Stomach (tissue), 9 donors: ENCODE results near the gene MYH11. TPM values are rescaled to one million over a fixed set of nuclear protein-coding genes. Genes with fewer than 3 reads are reported as not detected.

Source experiments
- DNase-seq, 2 donors: peaks; one replicate each; pipeline versions ENCODE4 v3.0.0 to v3.0.0-alpha.2; 2013 to 2019
- H3K27ac ChIP-seq, 5 donors: fragments of 200-600 bp in 4 of 5; sonication (generic) in 4 of 5; one replicate each; pipeline ENCODE4 v1.5.1; 2013 to 2019; ENCODE audit warnings: mild to moderate bottlenecking in 1 of 5, moderate library complexity in 1 of 5
- H3K27me3 ChIP-seq, 3 donors: fragments of 200-600 bp; sonication (generic); one replicate each; pipeline ENCODE4 v1.5.1; 2017 to 2019; ENCODE audit warnings: mixed run types in 1 of 3
- H3K36me3 ChIP-seq, 4 donors: fragments of 200-600 bp; sonication (generic); 1 replicate in 3 of 4; 2 replicates in 1 of 4; pipeline ENCODE4 v1.5.1; 2016 to 2019
- H3K4me1 ChIP-seq, 4 donors: fragments of 200-600 bp; sonication (generic); one replicate each; pipeline ENCODE4 v1.5.1; 2016 to 2019
- H3K4me3 ChIP-seq, 4 donors: fragments of 200-600 bp; sonication (generic) in 3 of 4; one replicate each; pipeline ENCODE4 v1.5.1; 2016 to 2019; ENCODE audit warnings: mild to moderate bottlenecking in 1 of 4
- H3K9me3 ChIP-seq, 4 donors: fragments of 200-600 bp; sonication (generic); one replicate each; pipeline ENCODE4 v1.5.1; 2016 to 2019
- EP300 ChIP-seq: sonication (generic); formaldehyde crosslinking; IDR thresholded peaks from one replicate; pipeline ENCODE4 v1.6.1; 2017; ENCODE audit warnings: antibody characterized with exemption
- POLR2A ChIP-seq, 4 donors: fragments of 450-650 bp; IDR thresholded peaks; one replicate each; pipeline ENCODE4 v1.6.1; 2016; ENCODE audit warnings: antibody characterized with exemption in 4 of 4, control low read depth in 2 of 4, mild to moderate bottlenecking in 1 of 4, moderate library complexity in 1 of 4
- POLR2AphosphoS5 ChIP-seq, 3 donors: sonication (generic); formaldehyde crosslinking; IDR thresholded peaks; one replicate each; pipeline ENCODE4 v1.6.1; 2016; ENCODE audit warnings: antibody characterized with exemption in 3 of 3
- WGBS, 5 donors: extraction: QIAGEN DNeasy Blood & Tissue Kit in 3 of 5; methylation state at CpG; one replicate each; pipeline versions ENCODE4 v1.1.5 to v1.1.7; 2013 to 2018; 5-methylcytosine and 5-hydroxymethylcytosine counted together
- intact Hi-C: fragments of 100-400 bp; cut with DNase I; formaldehyde crosslinking; loops from one replicate; pipeline ENCODE4 v1.15.1; 2023; ENCODE audit warnings: low total_unique reads
- polyA plus RNA-seq, 3 donors: library from polyadenylated mRNA; stranded (reverse); fragments of 200-250 nt; gene quantifications; one replicate each; pipeline ENCODE4 v1.2.3, GENCODE V29; 2013
- total RNA-seq, 5 donors: library from RNA; depleted of rRNA; stranded (reverse); fragments of >200 nt; gene quantifications; one replicate each; pipeline versions ENCODE4 v1.1.0 to v1.2.3, GENCODE V29; 2014 to 2016
- TF ChIP-seq, protein P1 (sequence below), 7 experiments: fragments of 450-650 bp in 4 of 7; fragments of 200-600 bp in 3 of 7; sonication (generic) in 3 of 7; IDR thresholded peaks; one replicate each; pipeline ENCODE4 v1.5.1; 2016 to 2019; ENCODE audit warnings: antibody characterized with exemption in 7 of 7, control low read depth in 2 of 7, mild to moderate bottlenecking in 1 of 7
- donor health status: healthy with polysubstance abuse.
- donor health status: Bipolar disorder and iron deficiency.
- donor health status: healthy.

Gene MYH11
- total and polyA plus RNA-seq, 8 donors, result 33.8 to 3,048 (median 865) TPM

DNA sequence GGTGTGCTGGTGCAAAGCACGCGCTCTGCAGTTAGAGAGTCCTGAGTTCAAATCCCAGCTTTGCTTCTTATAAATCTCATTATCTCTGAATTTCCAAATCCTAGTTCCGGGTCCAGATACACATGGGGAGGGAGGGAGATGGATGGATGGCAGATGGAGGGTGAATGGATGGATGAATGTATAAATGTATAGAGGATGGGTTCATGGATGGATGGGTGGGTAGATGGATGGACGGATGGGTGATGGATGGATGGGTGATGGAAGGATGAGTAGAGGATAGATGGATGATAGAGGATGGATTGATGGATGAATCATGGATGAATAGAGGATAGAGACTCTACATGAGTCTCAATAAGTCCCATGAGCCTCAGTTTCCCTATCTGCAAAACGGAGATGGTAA lies 89.9 kb downstream of the MYH11 start:
- intact Hi-C loops, result no loop called here
- no peak for TF ChIP-seq POLR2A (IDR thresholded peaks at IDR 0.05)
- TF ChIP-seq, protein P1, sequence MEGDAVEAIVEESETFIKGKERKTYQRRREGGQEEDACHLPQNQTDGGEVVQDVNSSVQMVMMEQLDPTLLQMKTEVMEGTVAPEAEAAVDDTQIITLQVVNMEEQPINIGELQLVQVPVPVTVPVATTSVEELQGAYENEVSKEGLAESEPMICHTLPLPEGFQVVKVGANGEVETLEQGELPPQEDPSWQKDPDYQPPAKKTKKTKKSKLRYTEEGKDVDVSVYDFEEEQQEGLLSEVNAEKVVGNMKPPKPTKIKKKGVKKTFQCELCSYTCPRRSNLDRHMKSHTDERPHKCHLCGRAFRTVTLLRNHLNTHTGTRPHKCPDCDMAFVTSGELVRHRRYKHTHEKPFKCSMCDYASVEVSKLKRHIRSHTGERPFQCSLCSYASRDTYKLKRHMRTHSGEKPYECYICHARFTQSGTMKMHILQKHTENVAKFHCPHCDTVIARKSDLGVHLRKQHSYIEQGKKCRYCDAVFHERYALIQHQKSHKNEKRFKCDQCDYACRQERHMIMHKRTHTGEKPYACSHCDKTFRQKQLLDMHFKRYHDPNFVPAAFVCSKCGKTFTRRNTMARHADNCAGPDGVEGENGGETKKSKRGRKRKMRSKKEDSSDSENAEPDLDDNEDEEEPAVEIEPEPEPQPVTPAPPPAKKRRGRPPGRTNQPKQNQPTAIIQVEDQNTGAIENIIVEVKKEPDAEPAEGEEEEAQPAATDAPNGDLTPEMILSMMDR (IDR thresholded peaks at IDR 0.05), result no peak
- TF ChIP-seq POLR2AphosphoS5 (IDR thresholded peaks at IDR 0.05), result no peak
- TF ChIP-seq EP300, result no peak
- peaks cover 0 to 32% (median 14%) of the 10 kb centered on the region in 4 donors for H3K4me1 ChIP-seq
- H3K36me3 ChIP-seq, result peaks cover 0 to 34% (median 0%) of the 10 kb centered on the region in 4 donors
- no peak overlapping the region for H3K4me3 ChIP-seq
- H3K9me3 ChIP-seq, result no peaks in the 10 kb centered on the region
- DNase-seq, result no peak
- H3K27ac ChIP-seq, result peak overlapping the region in 2 of 5 donors; percentile 24 to 60
- 90 to 96% (median 93%) methylated on average over 5 of the region's 5 CpGs for WGBS, 5 donors
- peaks cover 0 to 3% (median 0%) of the 10 kb centered on the region in 3 donors for H3K27me3 ChIP-seq

DNA sequence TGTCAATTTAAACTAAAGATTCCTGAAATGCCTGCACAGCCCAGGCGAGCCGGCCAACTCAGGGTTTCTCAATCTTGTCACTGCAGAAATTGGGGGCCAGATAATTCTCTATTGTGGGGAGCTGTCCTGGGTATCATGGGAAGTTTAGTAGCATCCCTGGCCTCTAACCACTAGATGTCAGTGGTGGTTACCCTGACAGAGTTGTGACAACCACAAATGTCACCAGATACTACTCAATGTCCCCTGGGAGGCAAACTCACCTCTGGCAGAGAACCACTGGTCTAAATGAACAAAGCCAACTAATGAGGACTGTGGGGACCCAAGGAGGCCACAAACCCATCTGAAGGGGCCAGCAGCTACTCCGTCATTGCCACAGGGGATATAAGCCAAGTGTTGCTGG lies 90.9 kb downstream of the MYH11 start:
- Histone ChIP-seq H3K27ac (peak overlapping the region in 2 of 5 donors; percentile 24 to 60), H3K9me3 (no peaks in the 10 kb centered on the region), H3K4me1 (peaks cover 0 to 27% (median 13%) of the 10 kb centered on the region in 4 donors), H3K27me3 (peaks cover 0 to 3% (median 0%) of the 10 kb centered on the region in 3 donors), H3K36me3 (peaks cover 0 to 40% (median 1%) of the 10 kb centered on the region in 4 donors), H3K4me3 (no peak overlapping the region)
- WGBS, 5 donors, result 15 to 37% (median 34%) methylated on average over 3 of the region's 3 CpGs
- intact Hi-C loops, result no loop called here
- DNase-seq, result peak in 1 of 2 donors; percentile 72
- TF ChIP-seq, protein P1 (IDR thresholded peaks at IDR 0.05), result peak in 4 of 7 experiments; percentile 40 to 49 (median 43)
- no peak for TF ChIP-seq POLR2AphosphoS5 (IDR thresholded peaks at IDR 0.05)

DNA sequence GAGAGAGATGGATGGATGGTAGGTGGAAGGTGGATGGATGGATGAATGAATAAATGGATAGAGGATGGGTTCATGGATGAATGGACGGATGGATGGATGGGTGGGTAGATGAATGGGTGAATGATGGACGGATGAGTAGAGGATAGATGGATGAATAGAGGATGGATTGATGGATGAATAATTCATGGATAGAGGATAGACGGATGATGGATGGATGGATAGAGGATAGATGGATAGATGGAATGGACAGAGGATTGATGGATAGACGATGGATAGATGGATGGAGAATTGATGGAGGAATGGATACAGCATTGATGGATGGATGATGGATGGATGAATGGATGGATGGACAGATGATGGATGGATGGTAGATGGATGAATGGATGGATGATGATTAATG lies 91.7 kb downstream of the MYH11 start:
- no peak overlapping the region for H3K27ac ChIP-seq
- WGBS, 5 donors, result 70 to 89% (median 79%) methylated on average over 4 of the region's 4 CpGs

DNA sequence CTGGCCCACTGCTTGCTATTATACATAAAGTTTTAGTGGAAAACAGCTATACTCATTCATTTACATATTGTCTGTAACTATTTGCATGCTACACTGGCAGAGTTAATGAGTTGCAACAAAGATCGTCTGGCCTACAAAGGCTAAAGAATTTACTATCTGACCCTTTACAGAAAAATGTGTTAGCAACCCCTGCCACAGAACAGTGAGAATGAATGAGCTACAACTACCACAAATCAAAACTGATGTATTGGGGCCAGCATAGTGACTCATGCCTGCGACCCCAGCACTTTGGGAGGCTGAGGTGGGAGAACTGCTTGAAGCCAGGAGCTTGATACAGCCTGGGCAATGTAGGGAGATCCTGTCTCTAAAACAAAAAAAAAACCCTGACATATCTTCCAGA lies 92.7 kb downstream of the MYH11 start:
- H3K9me3 ChIP-seq, result no peaks in the 10 kb centered on the region
- H3K4me3 ChIP-seq, result no peak overlapping the region
- DNase-seq, result no peak
- peak overlapping the region in 2 of 5 donors; percentile 33 to 58 for H3K27ac ChIP-seq
- 34 to 57% (median 50%) methylated on average over 2 of the region's 2 CpGs for WGBS, 5 donors
- peaks cover 0 to 3% (median 0%) of the 10 kb centered on the region in 3 donors for H3K27me3 ChIP-seq
- TF ChIP-seq, protein P1 (IDR thresholded peaks at IDR 0.05), result no peak
- TF ChIP-seq POLR2AphosphoS5 (IDR thresholded peaks at IDR 0.05), result no peak
- TF ChIP-seq EP300, result no peak
- TF ChIP-seq POLR2A (IDR thresholded peaks at IDR 0.05), result no peak
- peaks cover 0 to 52% (median 9%) of the 10 kb centered on the region in 4 donors for H3K36me3 ChIP-seq
- peaks cover 0 to 14% (median 6%) of the 10 kb centered on the region in 4 donors for H3K4me1 ChIP-seq
- intact Hi-C loops, result no loop called here

More for the DNA sequence above, 91.7 kb downstream of the MYH11 start:
- H3K9me3 ChIP-seq, result no peaks in the 10 kb centered on the region
- DNase-seq, result no peak
- TF ChIP-seq POLR2A (IDR thresholded peaks at IDR 0.05) (no peak), POLR2AphosphoS5 (IDR thresholded peaks at IDR 0.05) (peak in 2 of 3 donors; percentile 27 to 39)
- peaks cover 0 to 3% (median 0%) of the 10 kb centered on the region in 3 donors for H3K27me3 ChIP-seq
- peaks cover 0 to 41% (median 4%) of the 10 kb centered on the region in 4 donors for H3K36me3 ChIP-seq
- intact Hi-C loops, result no loop called here
- no peak overlapping the region for H3K4me3 ChIP-seq
- peaks cover 0 to 19% (median 8%) of the 10 kb centered on the region in 4 donors for H3K4me1 ChIP-seq

DNA sequence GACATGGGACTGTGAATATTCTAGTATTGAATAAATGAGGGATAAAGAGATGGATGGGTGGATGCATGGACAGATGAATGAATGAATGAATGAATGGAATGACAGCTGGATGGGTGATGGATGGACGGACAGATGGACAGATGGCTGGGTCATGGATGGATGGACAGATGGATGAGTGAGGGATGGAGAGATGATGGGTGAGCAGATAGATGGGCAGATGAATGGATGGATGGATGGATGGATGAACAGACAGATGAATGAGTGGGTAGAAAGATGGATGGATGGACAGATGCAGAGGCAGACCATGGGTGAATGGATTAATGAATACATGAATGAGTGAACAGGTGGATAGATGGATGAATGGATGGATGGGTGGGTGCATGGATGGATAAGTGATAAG lies 96.7 kb downstream of the MYH11 start:
- H3K4me1 ChIP-seq, result peaks cover 0 to 14% (median 3%) of the 10 kb centered on the region in 4 donors
- H3K36me3 ChIP-seq, result peaks cover 0 to 80% (median 23%) of the 10 kb centered on the region in 4 donors
- no peak overlapping the region for H3K4me3 ChIP-seq
- DNase-seq, result no peak
- 83 to 91% (median 88%) methylated on average over 1 of the region's 1 CpG for WGBS, 5 donors
- H3K27ac ChIP-seq, result no peak overlapping the region
- intact Hi-C loops, result no loop called here
- H3K9me3 ChIP-seq, result no peaks in the 10 kb centered on the region
- TF ChIP-seq POLR2A (IDR thresholded peaks at IDR 0.05) (no peak), EP300 (no peak), POLR2AphosphoS5 (IDR thresholded peaks at IDR 0.05) (no peak)
- TF ChIP-seq, protein P1 (IDR thresholded peaks at IDR 0.05), result no peak
- H3K27me3 ChIP-seq, result peaks cover 0 to 6% (median 3%) of the 10 kb centered on the region in 3 donors
